Osteocyte (in vitro differentiated cells): ENCODE results near the gene ECHS1. TPM values are rescaled to one million over a fixed set of nuclear protein-coding genes. Genes with fewer than 3 reads are reported as not detected.

Experiments used
- DNase-seq: peaks from one replicate; pipeline ENCODE4 v3.0.0; 2021; ENCODE audit warnings: mixed read lengths; ENCODE audit not compliant: unreplicated experiment; ENCODE audit errors: extremely low spot score
- H3K27ac Mint-ChIP-seq: one replicate; pipeline ENCODE4 v1.8.0; 2021; ENCODE audit warnings: mild to moderate bottlenecking, mixed read lengths; ENCODE audit not compliant: unreplicated experiment
- H3K27me3 Mint-ChIP-seq: one replicate; pipeline ENCODE4 v1.8.0; 2021; ENCODE audit warnings: mixed read lengths; ENCODE audit not compliant: unreplicated experiment
- H3K36me3 Mint-ChIP-seq: one replicate; pipeline ENCODE4 v1.8.0; 2021; ENCODE audit warnings: mixed read lengths; ENCODE audit not compliant: unreplicated experiment
- H3K4me1 Mint-ChIP-seq: one replicate; pipeline ENCODE4 v1.8.0; 2021; ENCODE audit warnings: mixed read lengths; ENCODE audit not compliant: unreplicated experiment
- H3K4me3 Mint-ChIP-seq: one replicate; pipeline ENCODE4 v1.8.0; 2021; ENCODE audit warnings: mild to moderate bottlenecking, moderate library complexity, mixed read lengths; ENCODE audit not compliant: unreplicated experiment
- H3K9me3 Mint-ChIP-seq: one replicate; pipeline ENCODE4 v1.8.0; 2021; ENCODE audit warnings: mixed read lengths; ENCODE audit not compliant: unreplicated experiment
- CTCF ChIP-seq: fragments of 200-600 bp; sonication (generic); IDR thresholded peaks from 2 replicates; pipeline ENCODE4 v1.5.0; 2021; ENCODE audit warnings: antibody characterized with exemption, mild to moderate bottlenecking, moderate library complexity
- total RNA-seq: library from RNA; stranded (reverse); gene quantifications from 2 replicates; pipeline ENCODE4 v1.2.1, GENCODE V29; 2021

ECHS1 gene
- total RNA-seq, 1 donor from 2014 or later = 65.1 TPM

DNA sequence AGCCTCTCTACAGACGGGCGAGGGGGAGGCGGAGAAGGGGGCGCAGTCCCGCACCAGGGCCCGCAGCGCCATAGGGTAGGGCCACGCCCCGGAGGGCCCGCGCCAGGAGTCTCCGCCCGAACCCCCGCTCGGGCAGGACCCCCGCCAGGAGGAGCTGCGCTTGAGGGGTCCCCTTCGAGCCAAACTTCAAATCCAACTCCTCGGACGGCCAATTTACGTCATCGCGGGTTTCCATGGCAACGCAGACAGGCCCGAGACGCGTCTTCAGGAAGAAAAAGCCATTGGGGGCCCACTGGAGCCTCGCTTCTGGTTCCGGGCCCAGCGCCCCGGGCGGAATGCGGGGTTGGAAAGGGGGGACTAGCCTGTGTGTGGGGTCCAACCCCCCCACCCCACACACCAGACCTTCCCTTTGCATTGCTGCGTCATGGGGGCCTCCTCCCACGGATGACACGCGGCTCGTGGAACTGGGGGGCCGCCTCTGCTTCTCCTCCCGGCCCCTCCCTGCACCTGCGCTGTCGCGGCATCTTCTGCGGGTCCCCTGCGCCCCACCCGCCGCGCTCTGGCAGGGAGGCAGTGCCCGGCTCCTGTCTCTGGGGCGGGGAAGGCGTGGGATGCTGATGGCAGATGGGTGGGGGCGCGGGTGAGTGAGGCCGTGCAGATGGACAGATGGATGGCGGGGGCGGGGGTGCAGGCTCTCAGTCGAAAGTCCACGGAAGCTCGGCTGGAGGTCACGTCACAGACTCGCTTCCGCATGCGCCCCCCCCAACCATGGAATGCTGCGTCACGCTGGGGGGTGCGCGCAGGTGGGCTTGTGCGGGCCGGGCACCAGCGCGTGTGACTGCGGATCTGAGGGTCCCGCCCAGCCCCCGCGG lies 37.7 kb downstream of the ECHS1 start:
- peak; percentile 86 for DNase-seq
- Mint-ChIP-seq H3K4me1 (peaks cover 3% of the 10 kb centered on the region), H3K36me3 (peaks cover 2% of the 10 kb centered on the region), H3K27ac (no peak overlapping the region), H3K27me3 (peaks cover 26% of the 10 kb centered on the region), H3K9me3 (peaks cover 5% of the 10 kb centered on the region), H3K4me3 (peak overlapping the region; percentile 14)
- no peak for TF ChIP-seq CTCF

DNA sequence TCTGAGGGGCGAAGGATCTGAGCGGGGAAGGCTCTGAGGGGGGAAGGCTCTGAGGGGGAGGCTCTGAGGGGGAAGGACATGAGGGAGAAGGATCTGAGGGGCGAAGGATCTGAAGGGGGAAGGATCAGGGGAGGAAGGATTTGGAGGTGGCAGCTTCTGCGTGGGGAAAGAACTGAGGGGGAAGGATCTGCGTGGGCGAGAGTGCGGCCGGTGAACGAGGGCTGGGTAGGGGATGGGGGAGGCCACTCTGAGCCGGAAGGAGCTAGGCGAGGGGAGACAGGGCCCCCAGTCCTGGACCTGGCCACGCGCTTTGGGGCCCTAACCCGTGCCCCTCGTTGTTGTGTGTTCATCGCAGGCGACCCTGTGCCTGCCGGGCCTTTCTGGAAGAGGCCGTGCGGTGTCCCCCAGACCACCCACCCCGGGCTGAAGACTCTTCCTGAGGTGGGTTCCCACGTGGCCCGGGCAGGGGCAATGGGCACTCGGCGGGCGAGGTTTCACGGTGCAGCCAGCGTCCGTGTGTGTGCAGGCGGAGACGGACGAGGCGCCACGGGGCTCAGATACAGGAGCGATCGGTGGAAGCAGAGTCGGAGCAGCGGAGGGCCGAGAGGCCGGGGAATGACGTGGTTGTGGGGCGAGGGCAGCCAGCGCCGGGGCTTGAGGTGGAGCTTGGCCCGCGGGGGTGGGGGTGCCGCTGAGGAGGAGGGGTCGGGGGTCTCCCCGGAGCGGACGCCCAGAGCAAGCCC lies 38.5 kb downstream of the ECHS1 start:
- H3K4me3 Mint-ChIP-seq = peak overlapping the region; percentile 69
- peaks cover 5% of the 10 kb centered on the region for H3K9me3 Mint-ChIP-seq
- peaks cover 26% of the 10 kb centered on the region for H3K27me3 Mint-ChIP-seq
- TF ChIP-seq CTCF = no peak
- DNase-seq = peak; percentile 85
- H3K36me3 Mint-ChIP-seq = peaks cover 2% of the 10 kb centered on the region
- peaks cover 7% of the 10 kb centered on the region for H3K4me1 Mint-ChIP-seq
- no peak overlapping the region for H3K27ac Mint-ChIP-seq

DNA sequence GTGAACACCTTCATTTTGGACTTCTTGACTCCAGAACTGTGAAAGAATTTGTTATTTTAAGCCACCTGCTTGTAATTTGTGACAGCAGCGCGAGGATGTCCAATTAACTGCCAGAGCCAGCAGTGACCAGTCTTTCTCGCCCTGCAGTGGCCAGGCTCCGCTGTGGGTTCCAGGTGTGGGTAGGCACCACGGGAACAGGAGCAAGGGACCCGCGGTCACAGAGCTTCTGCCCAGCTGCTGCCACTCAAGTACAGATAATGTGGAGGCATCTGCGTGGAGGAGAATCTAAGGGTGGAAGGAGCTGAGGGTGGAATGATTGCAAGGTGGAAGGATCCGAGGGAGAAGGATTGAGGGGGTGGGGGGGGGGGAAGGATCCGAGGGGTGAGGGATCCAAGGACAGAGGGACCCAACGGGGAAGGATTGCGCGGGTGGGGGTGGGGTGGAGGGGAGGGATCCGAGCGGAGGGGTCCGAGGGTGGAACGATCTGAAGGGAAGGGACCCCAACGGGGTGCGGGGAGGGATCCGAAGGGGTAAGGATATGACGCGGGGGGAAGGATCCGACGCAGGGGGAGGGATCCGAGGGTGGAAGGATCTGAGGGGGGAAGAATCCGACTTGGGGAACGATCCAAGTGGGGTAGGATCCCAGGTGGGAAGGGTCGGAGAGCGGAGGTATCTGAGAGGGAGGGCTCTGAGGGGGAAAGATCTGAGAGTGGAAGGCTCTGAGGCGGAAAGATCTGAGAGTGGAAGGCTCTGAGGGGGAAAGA lies 40.0 kb downstream of the ECHS1 start:
- Mint-ChIP-seq H3K27me3 (peaks cover 26% of the 10 kb centered on the region), H3K4me3 (no peak overlapping the region), H3K27ac (no peak overlapping the region)

DNA sequence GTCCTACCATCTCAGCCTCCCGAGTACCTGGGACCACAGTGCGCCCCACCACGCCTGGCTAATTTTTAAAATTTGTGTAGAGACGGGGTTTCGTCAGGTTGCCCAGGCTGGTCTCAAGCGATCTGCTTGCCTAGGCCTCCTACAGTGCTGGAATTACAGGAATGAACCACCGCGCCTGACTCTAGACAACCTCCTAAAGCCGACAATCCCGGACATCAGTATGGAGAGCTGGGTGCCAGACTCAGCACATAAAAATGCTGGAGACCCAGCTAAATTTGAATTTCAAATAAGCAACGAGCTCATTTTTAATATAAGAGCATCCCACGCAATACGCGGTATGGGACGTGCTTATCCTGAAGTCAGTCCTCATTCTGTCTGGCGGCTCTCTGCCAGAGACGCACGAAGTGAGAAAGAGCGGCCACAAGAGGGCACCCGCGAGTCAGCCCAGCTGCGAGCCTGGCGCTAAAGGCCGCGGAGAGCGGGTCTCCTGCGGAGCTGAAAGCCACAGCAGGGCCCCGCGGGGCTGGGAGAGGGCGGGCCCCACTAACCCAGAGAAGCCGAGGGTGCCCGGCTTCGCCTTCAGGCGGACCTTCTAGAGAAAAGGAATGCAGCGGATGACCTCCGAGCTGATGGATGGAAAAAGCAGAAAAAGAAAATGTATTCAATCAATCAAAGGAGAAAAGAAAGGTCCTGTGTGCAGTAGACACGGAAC lies 43.5 kb downstream of the ECHS1 start:
- H3K27ac Mint-ChIP-seq = peak overlapping the region; percentile 83
- DNase-seq = peak; percentile 97
- peaks cover 2% of the 10 kb centered on the region for H3K36me3 Mint-ChIP-seq
- H3K9me3 Mint-ChIP-seq = peaks cover 5% of the 10 kb centered on the region
- peak; percentile 99 for TF ChIP-seq CTCF
- peaks cover 24% of the 10 kb centered on the region for H3K27me3 Mint-ChIP-seq
- peak overlapping the region; percentile 48 for H3K4me3 Mint-ChIP-seq
- H3K4me1 Mint-ChIP-seq = peaks cover 43% of the 10 kb centered on the region

More for the DNA sequence above, 40.0 kb downstream of the ECHS1 start:
- peaks cover 5% of the 10 kb centered on the region for H3K9me3 Mint-ChIP-seq
- peaks cover 22% of the 10 kb centered on the region for H3K4me1 Mint-ChIP-seq
- no peak for TF ChIP-seq CTCF
- DNase-seq = no peak
- H3K36me3 Mint-ChIP-seq = peaks cover 2% of the 10 kb centered on the region
